NT2/D1 (cell line): ENCODE results near the gene SLC26A9.

Source experiments
- DNase-seq: peaks from one replicate; pipeline ENCODE4 v3.0.0-alpha.2; 2011; ENCODE audit warnings: low read depth, low spot score
- H3K27me3 ChIP-seq: 2 replicates; pipeline ENCODE4 v1.6.0; 2011; ENCODE audit warnings: mild to moderate bottlenecking; ENCODE audit not compliant: insufficient read length, insufficient read depth
- H3K36me3 ChIP-seq: 2 replicates; pipeline ENCODE4 v1.6.1; 2011; ENCODE audit warnings: mild to moderate bottlenecking, low read length, mixed read lengths; ENCODE audit not compliant: insufficient read depth, insufficient read length
- H3K4me1 ChIP-seq: 2 replicates; pipeline ENCODE4 v1.5.1; 2011; ENCODE audit not compliant: insufficient read depth, insufficient read length
- H3K4me3 ChIP-seq: 2 replicates; pipeline ENCODE4 v1.5.1; 2011; ENCODE audit warnings: low read depth; ENCODE audit not compliant: insufficient read length
- H3K9ac ChIP-seq: 2 replicates; pipeline ENCODE4 v1.6.0; 2011; ENCODE audit warnings: low read depth; ENCODE audit not compliant: insufficient read length
- H3K9me3 ChIP-seq: 2 replicates; pipeline ENCODE4 v1.5.1; 2011; ENCODE audit warnings: mild to moderate bottlenecking, low read length; ENCODE audit not compliant: insufficient read depth
- SUZ12 ChIP-seq: IDR thresholded peaks from 2 replicates; pipeline ENCODE4 v1.6.1; 2011; ENCODE audit not compliant: insufficient read length, insufficient read depth; ENCODE audit errors: extremely low read depth
- YY1 ChIP-seq: IDR thresholded peaks from 2 replicates; pipeline ENCODE4 v1.6.1; 2011; ENCODE audit not compliant: insufficient read length, insufficient read depth
- ZNF274 ChIP-seq: IDR thresholded peaks from 2 replicates; pipeline ENCODE4 v1.6.1; 2011; ENCODE audit warnings: mild to moderate bottlenecking, low read depth, low read length

The SLC26A9 gene

GRCh38 chr1:205951746-205952145 is 8.5 kb upstream of the SLC26A9 start:
- TF ChIP-seq SUZ12 (no peak), ZNF274 (no peak), YY1 (no peak)
- Histone ChIP-seq H3K4me1 (no peaks in the 10 kb centered on the region), H3K36me3 (no peaks in the 10 kb centered on the region), H3K9ac (no peak overlapping the region), H3K4me3 (no peak overlapping the region), H3K9me3 (peaks cover 21% of the 10 kb centered on the region; the same call in 1 of the 2 replicates), H3K27me3 (peaks cover 4% of the 10 kb centered on the region)
- no peak for DNase-seq

GRCh38 chr1:205950826-205951549 is 7.7 kb upstream of the SLC26A9 start:
- Histone ChIP-seq H3K27me3 (peaks cover 5% of the 10 kb centered on the region), H3K9ac (no peak overlapping the region), H3K36me3 (no peaks in the 10 kb centered on the region), H3K9me3 (peaks cover 21% of the 10 kb centered on the region; the same call in 1 of the 2 replicates), H3K4me3 (no peak overlapping the region), H3K4me1 (no peaks in the 10 kb centered on the region)
- no peak for TF ChIP-seq SUZ12
- no peak for TF ChIP-seq ZNF274
- TF ChIP-seq YY1 = no peak
- no peak for DNase-seq

- H3K27me3 ChIP-seq = peaks cover 7% of the 10 kb centered on the region
- H3K36me3 ChIP-seq = no peaks in the 10 kb centered on the region
- no peak overlapping the region for H3K4me3 ChIP-seq
- peaks cover 21% of the 10 kb centered on the region; the same call in 1 of the 2 replicates for H3K9me3 ChIP-seq
- no peak for DNase-seq
- TF ChIP-seq ZNF274 (no peak), YY1 (no peak), SUZ12 (no peak)
- no peak overlapping the region for H3K9ac ChIP-seq
- no peaks in the 10 kb centered on the region for H3K4me1 ChIP-seq
These were observed 7.0 kb upstream of the SLC26A9 start for GRCh38 chr1:205950280-205950679.

GRCh38 chr1:205949753-205950152 is 6.5 kb upstream of the SLC26A9 start:
- H3K36me3 ChIP-seq = no peaks in the 10 kb centered on the region
- no peaks in the 10 kb centered on the region for H3K4me1 ChIP-seq
- peaks cover 8% of the 10 kb centered on the region for H3K27me3 ChIP-seq
- peaks cover 21% of the 10 kb centered on the region; the same call in 1 of the 2 replicates for H3K9me3 ChIP-seq
- no peak overlapping the region for H3K9ac ChIP-seq
- DNase-seq = no peak
- TF ChIP-seq YY1 (no peak), ZNF274 (no peak), SUZ12 (no peak)
- H3K4me3 ChIP-seq = no peak overlapping the region

- DNase-seq = no peak
- peaks cover 8% of the 10 kb centered on the region for H3K27me3 ChIP-seq
These were observed 5.6 kb upstream of the SLC26A9 start for GRCh38 chr1:205948886-205949285.

GRCh38 chr1:205948039-205948438 is 4.8 kb upstream of the SLC26A9 start:
- TF ChIP-seq ZNF274 = no peak
- TF ChIP-seq YY1 = no peak
- TF ChIP-seq SUZ12 = no peak
- H3K27me3 ChIP-seq = peaks cover 8% of the 10 kb centered on the region
- no peaks in the 10 kb centered on the region for H3K4me1 ChIP-seq
- H3K9me3 ChIP-seq = peaks cover 21% of the 10 kb centered on the region; the same call in 1 of the 2 replicates
- H3K9ac ChIP-seq = no peak overlapping the region
- H3K4me3 ChIP-seq = no peak overlapping the region
- H3K36me3 ChIP-seq = no peaks in the 10 kb centered on the region
- DNase-seq = no peak

More at GRCh38 chr1:205948886-205949285, 5.6 kb upstream of the SLC26A9 start:
- Histone ChIP-seq H3K9me3 (peaks cover 21% of the 10 kb centered on the region; the same call in 1 of the 2 replicates), H3K4me1 (no peaks in the 10 kb centered on the region), H3K4me3 (no peak overlapping the region), H3K9ac (no peak overlapping the region), H3K36me3 (no peaks in the 10 kb centered on the region)
- no peak for TF ChIP-seq SUZ12
- no peak for TF ChIP-seq YY1
- TF ChIP-seq ZNF274 = no peak

GRCh38 chr1:205947024-205947423 is 3.8 kb upstream of the SLC26A9 start:
- H3K9ac ChIP-seq = no peak overlapping the region
- DNase-seq = no peak
- H3K9me3 ChIP-seq = peaks cover 21% of the 10 kb centered on the region; the same call in 1 of the 2 replicates
- H3K27me3 ChIP-seq = peaks cover 8% of the 10 kb centered on the region
- H3K4me3 ChIP-seq = no peak overlapping the region
- TF ChIP-seq YY1 (no peak), SUZ12 (no peak)
- peaks cover 4% of the 10 kb centered on the region for H3K4me1 ChIP-seq
- H3K36me3 ChIP-seq = no peaks in the 10 kb centered on the region
